ENCODE results near the gene NEK6.

Gene NEK6

GRCh38 chr9:124321416-124321815 is 63.7 kb downstream of the NEK6 start:
- no peak for DNase-seq (ENCODE audit: low read depth)

GRCh38 chr9:124321935-124322334 is 64.2 kb downstream of the NEK6 start:
- no peak for DNase-seq (ENCODE audit: low read depth)

- DNase-seq (ENCODE audit: low read depth) = no peak
These were observed 65.1 kb downstream of the NEK6 start for GRCh38 chr9:124322618-124323432.

- DNase-seq (ENCODE audit: low read depth) = no peak
These were observed 66.2 kb downstream of the NEK6 start for GRCh38 chr9:124323904-124324303.

GRCh38 chr9:124325816-124326215 is 68.1 kb downstream of the NEK6 start:
- DNase-seq (ENCODE audit: low read depth) = no peak

- no peak for DNase-seq (ENCODE audit: low read depth)
These were observed 68.6 kb downstream of the NEK6 start for GRCh38 chr9:124326378-124326777.

- DNase-seq (ENCODE audit: low read depth) = no peak
These were observed 69.7 kb downstream of the NEK6 start for GRCh38 chr9:124327491-124327890.

- DNase-seq (ENCODE audit: low read depth) = no peak
These were observed 70.5 kb downstream of the NEK6 start for GRCh38 chr9:124328285-124328684.

GRCh38 chr9:124329206-124329792 is 71.5 kb downstream of the NEK6 start:
- no peak for DNase-seq (ENCODE audit: low read depth)

GRCh38 chr9:124330011-124330697 is 72.4 kb downstream of the NEK6 start:
- DNase-seq (ENCODE audit: low read depth) = no peak

GRCh38 chr9:124331580-124331979 is 73.8 kb downstream of the NEK6 start:
- DNase-seq (ENCODE audit: low read depth) = no peak

GRCh38 chr9:124332361-124333202 is 74.8 kb downstream of the NEK6 start:
- no peak for DNase-seq (ENCODE audit: low read depth)

- no peak for DNase-seq (ENCODE audit: low read depth)
These were observed 75.4 kb downstream of the NEK6 start for GRCh38 chr9:124333203-124333579.

- DNase-seq (ENCODE audit: low read depth) = no peak
These were observed 77.0 kb downstream of the NEK6 start for GRCh38 chr9:124334568-124335319.

- DNase-seq (ENCODE audit: low read depth) = no peak
These were observed 77.6 kb downstream of the NEK6 start for GRCh38 chr9:124335320-124335707.

- no peak for DNase-seq (ENCODE audit: low read depth)
These were observed 79.8 kb downstream of the NEK6 start for GRCh38 chr9:124337562-124337961.

GRCh38 chr9:124339603-124340146 is 81.9 kb downstream of the NEK6 start:
- no peak for DNase-seq (ENCODE audit: low read depth)

- DNase-seq (ENCODE audit: low read depth) = no peak
These were observed 82.7 kb downstream of the NEK6 start for GRCh38 chr9:124340219-124341069.

- DNase-seq (ENCODE audit: low read depth) = no peak
These were observed 83.9 kb downstream of the NEK6 start for GRCh38 chr9:124341455-124342170.

- DNase-seq (ENCODE audit: low read depth) = no peak
These were observed 84.6 kb downstream of the NEK6 start for GRCh38 chr9:124342402-124342775.

All from stromal cell of bone marrow (primary cell).